Transverse colon (tissue), 4 donors: ENCODE data around the gene ECEL1.

Experiments used
- CTCF ChIP-seq, 5 experiments: fragments of 200-600 bp in 3 of 5; fragments of 450-650 bp in 2 of 5; sonication (generic) in 3 of 5; IDR thresholded peaks; 1 replicate in 2 of 5; 2 replicates in 3 of 5; pipeline ENCODE4 v1.5.1; 2016 to 2017; ENCODE audit warnings: antibody characterized with exemption in 5 of 5, inconsistent platforms in 3 of 5, mild to moderate bottlenecking in 2 of 5, moderate library complexity in 1 of 5
- EP300 ChIP-seq: sonication (generic); formaldehyde crosslinking; IDR thresholded peaks from one replicate; pipeline ENCODE4 v1.6.1; 2017; ENCODE audit warnings: antibody characterized with exemption, low read depth
- POLR2AphosphoS5 ChIP-seq, 3 donors: sonication (generic); formaldehyde crosslinking; IDR thresholded peaks; one replicate each; pipeline ENCODE4 v1.6.1; 2016; ENCODE audit warnings: antibody characterized with exemption in 3 of 3

- no peak for TF ChIP-seq POLR2AphosphoS5 (IDR thresholded peaks at IDR 0.05)
- TF ChIP-seq CTCF (IDR thresholded peaks at IDR 0.05) = peak in 3 of 5 experiments; percentile 23 to 50 (median 33)
- no peak for TF ChIP-seq EP300
Measured at GRCh38 chr2:232439758-232440135, 47.9 kb downstream of the ECEL1 start.
